Hepatocyte (in vitro differentiated cells): ENCODE data around the gene PKD2L1. TPM values are rescaled to one million over a fixed set of nuclear protein-coding genes. Genes with fewer than 3 reads are reported as not detected.
A peak's percentile ranks its signal among the peaks of the same experiment; 100 is the strongest.

Experiments
- DNase-seq: peaks from one replicate; pipeline ENCODE4 v3.0.0-alpha.2; 2016; ENCODE audit warnings: low spot score
- H2AFZ ChIP-seq: fragments of 200-600 bp; sonication (generic); 2 replicates; pipeline ENCODE4 v1.6.0; 2016; ENCODE audit warnings: antibody characterized with exemption, mild to moderate bottlenecking
- H3K27ac ChIP-seq: fragments of 200-600 bp; sonication (generic); 2 replicates; pipeline ENCODE4 v1.5.1; 2016; ENCODE audit warnings: mild to moderate bottlenecking
- H3K27me3 ChIP-seq: fragments of 200-600 bp; sonication (generic); 2 replicates; pipeline ENCODE4 v1.6.1; 2016
- H3K36me3 ChIP-seq: fragments of 200-600 bp; sonication (generic); replicated peaks from 2 replicates; pipeline ENCODE4 v1.5.1; 2016; ENCODE audit warnings: low read depth; ENCODE audit not compliant: insufficient read depth
- H3K4me1 ChIP-seq: fragments of 200-600 bp; sonication (generic); 2 replicates; pipeline ENCODE4 v1.5.1; 2016; ENCODE audit warnings: mild to moderate bottlenecking, moderate library complexity; ENCODE audit not compliant: insufficient read depth
- H3K4me2 ChIP-seq: fragments of 200-600 bp; sonication (generic); 2 replicates; pipeline ENCODE4 v1.6.0; 2016
- H3K4me3 ChIP-seq: fragments of 200-600 bp; sonication (generic); 2 replicates; pipeline ENCODE4 v1.5.1; 2016; ENCODE audit warnings: mild to moderate bottlenecking
- H3K79me2 ChIP-seq: fragments of 200-600 bp; sonication (generic); 2 replicates; pipeline ENCODE4 v1.6.0; 2017; ENCODE audit warnings: mild to moderate bottlenecking
- H3K9me2 ChIP-seq: fragments of 200-600 bp; sonication (generic); replicated peaks from 2 replicates; pipeline ENCODE4 v1.6.0; 2017; ENCODE audit warnings: mild to moderate bottlenecking; ENCODE audit not compliant: insufficient read depth
- H3K9me3 ChIP-seq: fragments of 200-600 bp; sonication (generic); 2 replicates; pipeline ENCODE4 v1.5.1; 2016; ENCODE audit warnings: low read depth, mild to moderate bottlenecking
- H4K20me1 ChIP-seq: fragments of 200-600 bp; sonication (generic); 2 replicates; pipeline ENCODE4 v1.6.0; 2016; ENCODE audit warnings: mild to moderate bottlenecking; ENCODE audit not compliant: insufficient read depth, poor library complexity, severe bottlenecking
- EZH2 ChIP-seq: fragments of 200-600 bp; sonication (generic); IDR thresholded peaks from 2 replicates; pipeline ENCODE4 v1.6.1; 2016; ENCODE audit warnings: antibody characterized with exemption, mild to moderate bottlenecking, borderline replicate concordance
- EZH2phosphoT487 ChIP-seq: fragments of 200-600 bp; sonication (generic); IDR thresholded peaks from one replicate; pipeline ENCODE4 v1.6.1; 2018; ENCODE audit warnings: antibody characterized with exemption, mild to moderate bottlenecking, low read depth, moderate library complexity; ENCODE audit not compliant: unreplicated experiment, severe bottlenecking
- WGBS: methylation state at CpG from one replicate; pipeline ENCODE4 v1.1.6; 2016; ENCODE audit warnings: low lambda C conversion rate; ENCODE audit errors: missing lambda C conversion rate; 5-methylcytosine and 5-hydroxymethylcytosine counted together
- polyA plus RNA-seq: library from polyadenylated mRNA; unstranded; fragments of >200 nt; fragmentation: Nextera tagmentation; extraction: Ambion mirVana; gene quantifications from 2 replicates; pipeline ENCODE4 v1.2.1, GENCODE V29; 2016
- total RNA-seq: library from RNA; depleted of rRNA; stranded (reverse); fragments of >200 nt; gene quantifications from 2 replicates; pipeline ENCODE4 v1.2.3, GENCODE V29; 2014
- TF ChIP-seq, protein P1 (sequence below): fragments of 200-600 bp; sonication (generic); IDR thresholded peaks from 2 replicates; pipeline ENCODE4 v1.5.1; 2016; ENCODE audit warnings: antibody characterized with exemption, mild to moderate bottlenecking; ENCODE audit not compliant: poor library complexity

The PKD2L1 gene
- total and polyA plus RNA-seq, 2 experiments from 2014 or later = 0.10 to 0.88 TPM

DNA sequence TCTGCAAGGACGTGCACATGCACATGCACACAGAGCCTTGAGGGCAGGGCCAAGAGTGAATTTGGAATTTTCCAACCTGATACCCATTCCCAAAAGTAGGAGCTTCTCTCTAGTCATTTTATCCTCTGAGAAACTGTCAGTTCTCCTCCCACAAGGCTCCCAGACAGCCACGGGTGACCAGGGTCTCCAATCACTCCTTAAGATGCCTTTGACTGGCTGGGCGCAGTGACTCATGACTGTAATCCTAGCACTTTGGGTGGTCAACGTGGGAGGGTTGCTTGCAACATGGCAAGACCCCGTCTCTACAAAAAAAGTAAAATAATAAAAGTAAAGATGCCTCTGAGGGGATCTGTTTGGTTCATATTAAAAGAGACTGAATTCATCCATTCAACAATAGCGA, 30.2 kb upstream of the PKD2L1 start:
- Histone ChIP-seq H3K9me3 (no peaks in the 10 kb centered on the region), H3K79me2 (peaks cover 19% of the 10 kb centered on the region), H3K4me2 (peak overlapping the region; percentile 22), H3K27ac (peak overlapping the region; percentile 67), H3K9me2 (no peaks in the 10 kb centered on the region), H3K36me3 (peaks cover 5% of the 10 kb centered on the region), H4K20me1 (peaks cover 15% of the 10 kb centered on the region), H3K4me3 (no peak overlapping the region), H3K4me1 (peaks cover 55% of the 10 kb centered on the region), H3K27me3 (no peaks in the 10 kb centered on the region), H2AFZ (no peak overlapping the region)
- DNase-seq = no peak
- 64% methylated on average over 6 of the region's 6 CpGs for WGBS
- TF ChIP-seq EZH2phosphoT487 (no peak), EZH2 (no peak)
- TF ChIP-seq, protein P1, sequence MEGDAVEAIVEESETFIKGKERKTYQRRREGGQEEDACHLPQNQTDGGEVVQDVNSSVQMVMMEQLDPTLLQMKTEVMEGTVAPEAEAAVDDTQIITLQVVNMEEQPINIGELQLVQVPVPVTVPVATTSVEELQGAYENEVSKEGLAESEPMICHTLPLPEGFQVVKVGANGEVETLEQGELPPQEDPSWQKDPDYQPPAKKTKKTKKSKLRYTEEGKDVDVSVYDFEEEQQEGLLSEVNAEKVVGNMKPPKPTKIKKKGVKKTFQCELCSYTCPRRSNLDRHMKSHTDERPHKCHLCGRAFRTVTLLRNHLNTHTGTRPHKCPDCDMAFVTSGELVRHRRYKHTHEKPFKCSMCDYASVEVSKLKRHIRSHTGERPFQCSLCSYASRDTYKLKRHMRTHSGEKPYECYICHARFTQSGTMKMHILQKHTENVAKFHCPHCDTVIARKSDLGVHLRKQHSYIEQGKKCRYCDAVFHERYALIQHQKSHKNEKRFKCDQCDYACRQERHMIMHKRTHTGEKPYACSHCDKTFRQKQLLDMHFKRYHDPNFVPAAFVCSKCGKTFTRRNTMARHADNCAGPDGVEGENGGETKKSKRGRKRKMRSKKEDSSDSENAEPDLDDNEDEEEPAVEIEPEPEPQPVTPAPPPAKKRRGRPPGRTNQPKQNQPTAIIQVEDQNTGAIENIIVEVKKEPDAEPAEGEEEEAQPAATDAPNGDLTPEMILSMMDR = no peak

DNA sequence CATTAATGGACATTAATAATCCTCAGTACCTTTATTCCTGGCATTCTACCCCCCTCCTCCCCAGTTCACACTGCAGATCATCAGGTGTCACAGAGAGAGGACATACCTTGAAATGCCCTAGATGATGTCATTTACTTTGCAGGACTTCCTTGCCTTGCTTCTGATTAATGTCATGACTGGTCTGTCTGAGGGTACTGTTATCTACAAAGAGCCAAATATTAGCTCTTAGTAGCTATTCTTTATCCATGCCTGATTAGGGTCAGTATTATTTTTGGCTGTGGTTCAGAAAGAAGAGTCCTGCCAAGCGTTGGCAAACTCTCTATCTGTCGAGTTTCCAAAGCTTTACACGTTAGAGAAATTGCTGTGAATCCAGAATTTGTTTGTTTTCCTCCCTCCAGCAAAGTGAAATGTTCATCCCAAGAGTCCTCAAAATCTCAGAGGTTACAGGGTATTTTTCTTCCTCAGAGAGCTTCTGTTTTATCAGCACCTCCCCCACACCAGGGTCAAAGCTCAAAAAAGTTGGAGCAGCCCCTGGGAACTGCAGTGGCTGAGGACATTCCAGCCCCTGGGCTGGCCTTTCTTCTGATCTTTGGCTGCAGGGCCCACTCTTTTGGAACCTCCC, 29.6 kb upstream of the PKD2L1 start:
- Histone ChIP-seq H3K27me3 (no peaks in the 10 kb centered on the region), H3K9me2 (no peaks in the 10 kb centered on the region), H3K9me3 (no peaks in the 10 kb centered on the region), H3K4me2 (peak overlapping the region; percentile 39), H3K4me3 (no peak overlapping the region), H3K79me2 (peaks cover 19% of the 10 kb centered on the region), H3K27ac (peak overlapping the region; percentile 67), H3K4me1 (peaks cover 56% of the 10 kb centered on the region), H2AFZ (no peak overlapping the region), H4K20me1 (peaks cover 15% of the 10 kb centered on the region), H3K36me3 (peaks cover 5% of the 10 kb centered on the region)
- WGBS = 34% methylated on average over 3 of the region's 3 CpGs
- TF ChIP-seq EZH2 (no peak), EZH2phosphoT487 (no peak)
- TF ChIP-seq, protein P1 = no peak
- DNase-seq = no peak

DNA sequence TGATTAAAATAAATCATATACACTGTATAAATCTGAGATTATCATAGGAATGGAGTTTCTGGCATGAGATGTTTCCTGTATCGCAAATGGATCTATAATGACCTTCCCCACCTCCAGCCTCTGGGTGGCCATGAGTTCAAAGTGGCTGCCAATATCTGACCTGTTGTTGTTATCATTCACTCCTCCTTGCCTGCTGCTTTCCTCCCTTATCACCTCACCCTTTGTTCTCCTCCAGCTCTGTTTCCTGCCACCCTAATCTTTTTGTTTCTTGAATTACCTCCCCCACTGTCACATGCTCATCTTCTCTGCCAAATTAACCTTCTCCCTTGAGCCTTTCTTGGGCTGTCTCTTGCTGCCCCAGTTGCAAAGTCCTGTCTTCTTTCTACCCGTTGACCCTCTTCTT, 29.0 kb upstream of the PKD2L1 start:
- Histone ChIP-seq H3K9me2 (no peaks in the 10 kb centered on the region), H3K9me3 (no peaks in the 10 kb centered on the region), H3K27me3 (no peaks in the 10 kb centered on the region), H3K4me3 (no peak overlapping the region), H3K36me3 (peaks cover 5% of the 10 kb centered on the region), H4K20me1 (peaks cover 19% of the 10 kb centered on the region), H3K4me2 (peak overlapping the region; percentile 39), H3K27ac (peak overlapping the region; percentile 67), H2AFZ (no peak overlapping the region), H3K79me2 (peaks cover 19% of the 10 kb centered on the region), H3K4me1 (peaks cover 56% of the 10 kb centered on the region)
- 58% methylated on average over 2 of the region's 2 CpGs for WGBS
- no peak for DNase-seq
- TF ChIP-seq, protein P1 = no peak
- TF ChIP-seq EZH2phosphoT487 (no peak), EZH2 (no peak)
